ENCODE data around the gene LSM10. TPM values are rescaled to one million over a fixed set of nuclear protein-coding genes. Genes with fewer than 3 reads are reported as not detected.

LSM10 gene
- total and polyA plus RNA-seq, 9 donors = 20.0 to 49.3 (median 37.8) TPM

GRCh38 chr1:36443297-36443696 is 45.6 kb upstream of the LSM10 start:
- no peak for DNase-seq
- Histone ChIP-seq H3K27me3 (no peaks in the 10 kb centered on the region), H3K4me3 (no peak overlapping the region), H3K27ac (no peak overlapping the region), H3K4me1 (ENCODE audit: insufficient read depth) (no peaks in the 10 kb centered on the region), H3K36me3 (no peaks in the 10 kb centered on the region), H3K9me3 (no peaks in the 10 kb centered on the region)
- TF ChIP-seq POLR2A (IDR thresholded peaks at IDR 0.05) = no peak
- no peak for TF ChIP-seq CTCF (IDR thresholded peaks at IDR 0.05)
- no peak for TF ChIP-seq EP300 (IDR thresholded peaks at IDR 0.05)
- intact Hi-C loops (cut with DNase I) = no loop called here
- WGBS, 3 donors = 69 to 83% (median 76%) methylated on average over 2 of the region's 2 CpGs

GRCh38 chr1:36442337-36442736 is 44.6 kb upstream of the LSM10 start:
- Histone ChIP-seq H3K9me3 (no peaks in the 10 kb centered on the region), H3K36me3 (no peaks in the 10 kb centered on the region), H3K4me3 (no peak overlapping the region), H3K4me1 (ENCODE audit: insufficient read depth) (no peaks in the 10 kb centered on the region), H3K27me3 (no peaks in the 10 kb centered on the region), H3K27ac (no peak overlapping the region)
- intact Hi-C loops (cut with DNase I) = no loop called here
- 88 to 94% (median 90%) methylated on average over 3 of the region's 3 CpGs for WGBS, 3 donors
- no peak for DNase-seq
- no peak for TF ChIP-seq CTCF (IDR thresholded peaks at IDR 0.05)
- no peak for TF ChIP-seq EP300 (IDR thresholded peaks at IDR 0.05)
- no peak for TF ChIP-seq POLR2A (IDR thresholded peaks at IDR 0.05)

- Histone ChIP-seq H3K36me3 (no peaks in the 10 kb centered on the region), H3K4me3 (no peak overlapping the region), H3K27me3 (no peaks in the 10 kb centered on the region), H3K4me1 (ENCODE audit: insufficient read depth) (no peaks in the 10 kb centered on the region), H3K9me3 (no peaks in the 10 kb centered on the region), H3K27ac (no peak overlapping the region)
- no peak for DNase-seq
- intact Hi-C loops (cut with DNase I) = no loop called here
- TF ChIP-seq EP300 (IDR thresholded peaks at IDR 0.05) = no peak
- no peak for TF ChIP-seq CTCF (IDR thresholded peaks at IDR 0.05)
- no peak for TF ChIP-seq POLR2A (IDR thresholded peaks at IDR 0.05)
- WGBS, 3 donors = 88 to 90% (median 88%) methylated on average over 3 of the region's 3 CpGs
These were observed 42.9 kb upstream of the LSM10 start for GRCh38 chr1:36440646-36441045.

- 60 to 79% (median 77%) methylated on average over 3 of the region's 3 CpGs for WGBS, 3 donors
- H3K27me3 ChIP-seq = no peaks in the 10 kb centered on the region
- H3K4me3 ChIP-seq = no peak overlapping the region
- H3K4me1 ChIP-seq (ENCODE audit: insufficient read depth) = no peaks in the 10 kb centered on the region
- no peak for DNase-seq
- no peaks in the 10 kb centered on the region for H3K36me3 ChIP-seq
- intact Hi-C loops (cut with DNase I) = no loop called here
- H3K9me3 ChIP-seq = no peaks in the 10 kb centered on the region
- TF ChIP-seq EP300 (IDR thresholded peaks at IDR 0.05) (no peak), CTCF (IDR thresholded peaks at IDR 0.05) (no peak), POLR2A (IDR thresholded peaks at IDR 0.05) (no peak)
- no peak overlapping the region for H3K27ac ChIP-seq
These were observed 42.3 kb upstream of the LSM10 start for GRCh38 chr1:36440044-36440443.

- TF ChIP-seq POLR2A (IDR thresholded peaks at IDR 0.05) = no peak
- TF ChIP-seq CTCF (IDR thresholded peaks at IDR 0.05) = no peak
- TF ChIP-seq EP300 (IDR thresholded peaks at IDR 0.05) = no peak
- DNase-seq = no peak
- no peaks in the 10 kb centered on the region for H3K9me3 ChIP-seq
- 92 to 95% (median 93%) methylated on average over 4 of the region's 4 CpGs for WGBS, 3 donors
- no peak overlapping the region for H3K4me3 ChIP-seq
- no peaks in the 10 kb centered on the region for H3K36me3 ChIP-seq
- H3K27ac ChIP-seq = no peak overlapping the region
- intact Hi-C loops (cut with DNase I) = no loop called here
- no peaks in the 10 kb centered on the region for H3K4me1 ChIP-seq (ENCODE audit: insufficient read depth)
- no peaks in the 10 kb centered on the region for H3K27me3 ChIP-seq
These were observed 41.0 kb upstream of the LSM10 start for GRCh38 chr1:36438715-36439114.
